H4 (cell line): ENCODE results near the gene PXN. TPM values are rescaled to one million over a fixed set of nuclear protein-coding genes. Genes with fewer than 3 reads are reported as not detected.
"Not testable (repeated sequence)": the region's sequence is repeated elsewhere in the genome, so short reads cannot be mapped to it uniquely, and the experiment has no call there.

Source experiments
- DNase-seq: peaks from one replicate; pipeline ENCODE4 v3.0.0-alpha.2; 2015; ENCODE audit warnings: low spot score
- total RNA-seq: library from RNA; depleted of rRNA; stranded (reverse); fragments of >200 nt; shearing (Covaris generic); gene quantifications from 2 replicates; pipeline ENCODE4 v1.2.3, GENCODE V29; 2014

PXN gene
- total RNA-seq, 1 experiment from 2014 or later = 31.3 TPM

GRCh38 chr12:120211904-120212283 lies 53.6 kb downstream of the PXN start:
- no peak for DNase-seq

GRCh38 chr12:120211243-120211903 lies 54.2 kb downstream of the PXN start:
- DNase-seq = no peak

DNA sequence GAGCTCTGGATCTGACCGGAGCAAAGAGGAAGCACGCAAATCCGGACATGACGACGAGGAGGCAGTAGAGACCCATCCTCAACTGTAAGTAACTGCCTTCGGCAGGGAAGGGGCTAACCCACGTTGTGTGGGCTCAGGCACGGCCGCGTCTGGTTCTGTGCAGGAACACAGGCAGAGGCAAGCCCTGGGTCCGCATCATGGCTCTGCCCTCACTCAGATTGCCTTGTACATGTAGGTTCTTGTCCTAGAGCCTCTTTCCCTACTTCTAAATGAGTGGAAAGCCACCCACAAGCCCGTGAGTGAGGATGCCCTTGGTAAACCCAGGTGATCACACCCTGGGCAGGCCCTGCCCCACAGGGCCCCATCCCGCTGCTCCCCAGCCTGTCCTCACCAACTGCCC lies 55.7 kb downstream of the PXN start:
- DNase-seq = no peak

DNA sequence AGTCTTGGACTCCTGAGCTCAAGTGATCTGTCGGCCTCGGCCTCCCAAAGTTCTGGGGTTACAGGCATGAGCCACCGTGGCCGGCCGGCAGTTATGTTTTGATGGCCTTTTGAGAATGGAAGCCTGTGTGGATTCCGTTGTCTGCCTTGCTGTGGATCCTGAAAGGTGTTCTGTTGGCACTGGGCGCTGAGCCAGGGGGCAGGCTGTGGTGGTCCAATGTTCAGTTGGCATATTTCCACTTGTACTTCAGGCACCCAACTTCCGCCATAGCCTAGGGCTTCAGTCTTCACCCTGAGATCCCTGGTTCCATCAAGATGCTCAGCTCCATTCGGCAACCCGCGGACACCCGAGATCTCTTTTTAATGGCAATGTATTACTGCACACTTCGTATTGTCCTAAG lies 58.3 kb downstream of the PXN start:
- DNase-seq = no peak

DNA sequence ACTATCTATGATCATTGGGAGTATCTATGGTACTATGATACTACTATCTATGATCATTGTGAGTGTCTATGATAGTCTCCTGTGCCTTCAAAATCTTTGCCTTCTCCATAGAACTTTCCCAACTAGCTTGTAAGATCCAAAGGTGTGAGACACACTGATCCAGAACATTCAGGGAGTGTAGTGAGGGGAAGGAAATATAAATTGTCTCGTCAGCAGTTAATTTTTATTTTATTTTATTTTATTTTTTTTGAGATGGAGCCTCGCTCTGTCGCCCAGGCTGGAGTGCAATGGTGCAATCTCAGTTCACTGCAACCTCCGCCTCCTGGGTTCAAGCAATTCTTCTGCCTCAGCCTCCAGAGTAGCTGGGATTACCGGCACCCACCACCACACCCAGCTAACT lies 58.7 kb downstream of the PXN start:
- DNase-seq = not testable (repeated sequence)

GRCh38 chr12:120206228-120206627 lies 59.3 kb downstream of the PXN start:
- no peak for DNase-seq

DNA sequence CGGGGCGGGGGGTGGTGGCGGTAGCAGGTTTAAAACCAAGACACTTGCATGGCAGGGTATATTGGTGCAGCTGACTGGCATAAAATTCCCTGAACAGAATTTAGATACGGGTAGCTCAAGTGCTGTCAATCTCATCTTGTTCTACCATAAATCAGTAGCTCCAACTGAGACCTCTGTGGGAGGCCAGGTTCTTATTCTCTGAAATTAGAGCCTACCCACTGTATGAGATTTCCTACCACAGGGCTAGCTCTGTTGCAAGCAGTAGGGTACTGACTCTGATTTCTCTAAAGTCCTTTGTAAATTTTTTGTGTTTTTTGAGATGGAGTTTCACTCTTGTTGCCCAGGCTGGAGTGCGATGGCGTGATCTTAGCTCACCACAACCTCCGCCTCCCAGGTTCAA lies 61.4 kb downstream of the PXN start:
- DNase-seq = no peak

DNA sequence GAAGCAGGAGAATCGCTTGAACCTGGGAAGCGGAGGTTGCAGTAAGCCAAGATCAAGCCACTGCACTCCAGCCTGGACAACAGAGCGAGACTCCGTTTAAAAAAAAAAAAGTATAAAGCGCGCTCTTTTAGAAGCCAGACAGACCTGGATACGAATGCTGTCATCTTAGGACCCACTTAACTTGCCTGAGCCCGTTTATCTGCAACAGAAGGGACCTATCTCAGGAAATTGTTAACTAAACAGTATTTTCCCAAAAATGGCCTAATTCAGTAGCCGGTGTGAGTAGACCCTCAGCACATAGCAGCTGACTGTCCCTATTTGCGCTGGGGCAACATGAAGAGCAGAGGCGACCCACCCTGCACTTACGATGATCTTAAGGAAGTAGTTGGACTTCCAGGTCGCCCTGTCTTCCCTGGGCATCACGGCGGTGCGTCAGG lies 65.1 kb downstream of the PXN start:
- no peak for DNase-seq

- peak; percentile 28 for DNase-seq
Observed at GRCh38 chr12:120199595-120200306, 65.8 kb downstream of the PXN start.

GRCh38 chr12:120199025-120199424 lies 66.5 kb downstream of the PXN start:
- no peak for DNase-seq

GRCh38 chr12:120197542-120197887 lies 68.0 kb downstream of the PXN start:
- no peak for DNase-seq

DNA sequence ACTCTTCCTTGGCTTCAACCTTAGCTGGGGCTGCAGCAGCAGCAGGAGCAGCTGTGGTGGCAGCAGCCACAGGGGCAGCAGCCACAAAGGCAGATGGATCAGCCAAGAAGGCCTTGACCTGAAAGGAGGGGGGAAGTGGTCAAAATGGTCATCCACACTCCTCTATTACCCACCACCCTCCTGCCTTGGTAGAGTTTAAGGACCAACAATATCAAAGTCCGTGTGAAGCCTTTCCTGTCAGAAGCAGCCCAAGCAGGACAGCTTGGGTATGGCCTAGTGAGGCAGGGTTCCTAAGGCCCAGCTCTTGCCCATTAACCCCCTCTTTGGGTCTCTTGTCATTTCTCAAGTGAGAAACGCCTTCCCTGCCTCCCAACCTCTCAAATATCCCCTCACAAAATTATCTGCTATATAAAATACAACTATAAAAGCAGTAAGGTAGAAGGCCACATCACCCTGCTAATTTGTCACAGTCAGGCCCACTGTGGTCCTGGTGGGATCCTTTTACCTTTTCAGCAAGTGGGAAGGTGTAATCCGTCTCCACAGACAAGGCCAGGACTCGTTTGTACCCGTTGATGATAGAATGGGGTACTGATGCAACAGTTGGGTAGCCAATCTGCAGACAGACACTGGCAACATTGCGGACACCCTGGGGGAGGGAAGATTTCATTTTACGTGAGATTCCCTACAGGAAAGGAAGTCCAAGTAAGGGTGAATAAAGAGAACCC lies 68.6 kb downstream of the PXN start:
- not testable (repeated sequence) for DNase-seq

GRCh38 chr12:120196363-120196762 lies 69.2 kb downstream of the PXN start:
- no peak for DNase-seq

GRCh38 chr12:120194534-120195395 lies 70.8 kb downstream of the PXN start, which contains the start of gene GCN1:
Gene GCN1 (minus strand): TSS chr12:120194715. CDS start chr12:120194697, 18 bp downstream.
- peak; percentile 64 for DNase-seq

- no peak for DNase-seq
Observed at GRCh38 chr12:120194226-120194533, 71.3 kb downstream of the PXN start.

DNA sequence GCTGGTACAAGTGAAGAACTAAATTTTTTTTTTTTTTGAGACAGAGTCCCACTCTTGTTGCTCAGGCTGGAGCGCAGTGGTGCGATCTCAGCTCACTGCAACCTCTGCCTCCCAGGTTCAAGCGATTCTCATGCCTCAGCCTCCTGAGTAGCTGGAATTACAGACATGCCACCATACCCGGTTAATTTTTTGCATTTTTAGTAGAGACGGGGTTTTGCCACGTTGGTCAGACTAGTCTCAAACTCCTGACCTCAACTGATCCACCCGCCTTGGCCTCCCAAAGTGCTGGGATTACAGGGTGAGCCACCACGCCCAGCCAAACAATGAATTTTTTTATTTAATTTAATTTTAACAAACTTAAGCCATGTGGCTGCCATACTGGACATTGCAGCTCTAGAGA lies 72.2 kb downstream of the PXN start:
- DNase-seq = not testable (repeated sequence)

DNA sequence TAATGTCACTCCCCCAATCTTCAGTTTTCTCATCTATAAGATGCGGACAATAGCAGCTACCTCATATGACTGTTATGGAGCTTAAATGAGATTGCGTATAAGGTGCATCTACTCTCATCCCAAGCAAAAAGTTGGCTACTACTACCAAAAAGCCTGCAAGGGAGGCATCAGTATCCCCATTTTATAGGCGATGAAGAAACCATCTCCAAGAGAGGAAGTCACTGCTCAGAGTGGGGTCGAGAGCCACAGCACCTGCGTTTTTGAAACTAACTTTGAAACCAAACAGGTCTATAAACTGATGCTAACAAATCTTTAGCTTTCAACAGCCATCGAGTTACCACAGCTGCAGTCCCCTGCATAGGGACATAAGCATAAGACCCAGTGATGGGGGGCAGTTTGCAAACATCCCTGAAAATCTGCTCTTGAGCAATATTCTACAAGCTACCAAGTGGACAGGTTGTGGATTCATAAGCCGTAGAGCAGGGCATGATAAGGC lies 74.5 kb downstream of the PXN start:
- no peak for DNase-seq

- DNase-seq = no peak
Observed at GRCh38 chr12:120190386-120190785, 75.1 kb downstream of the PXN start.

DNA sequence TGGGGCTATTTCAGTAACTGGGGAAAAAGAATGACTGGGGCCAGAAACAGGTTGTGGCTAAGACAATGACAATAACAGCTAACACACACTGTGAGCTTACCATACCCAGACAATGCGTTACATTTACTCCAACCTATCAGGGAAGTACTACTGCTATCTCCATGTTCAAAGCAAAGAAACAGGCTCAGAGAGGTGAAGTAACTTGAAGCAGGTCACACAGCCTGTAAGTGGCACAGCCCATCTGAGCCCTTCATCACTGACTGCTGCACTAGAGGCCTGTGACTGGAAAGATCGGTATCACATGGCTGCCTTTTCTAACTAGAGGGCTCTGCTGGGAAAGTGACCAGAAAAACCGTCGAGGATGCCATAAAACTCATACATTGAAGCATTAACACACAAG lies 78.9 kb downstream of the PXN start:
- no peak for DNase-seq

GRCh38 chr12:120183211-120183631 lies 82.3 kb downstream of the PXN start:
- no peak for DNase-seq

GRCh38 chr12:120181991-120182631 lies 83.4 kb downstream of the PXN start:
- no peak for DNase-seq
